GM23338 (cell line): Measurements from ENCODE around the gene DCAF10.

Experiments used
- EZH2phosphoT487 ChIP-seq: fragments of 200-600 bp; sonication (generic); IDR thresholded peaks from one replicate; pipeline ENCODE4 v1.8.1; 2018; ENCODE audit warnings: antibody characterized with exemption; ENCODE audit not compliant: unreplicated experiment
- REST ChIP-seq: IDR thresholded peaks from one replicate; pipeline ENCODE4 v1.6.1; 2018; ENCODE audit warnings: antibody characterized with exemption; ENCODE audit not compliant: unreplicated experiment
- ZNF331 ChIP-seq: fragments of 250-450 bp; sonication (Bioruptor Pico); IDR thresholded peaks from 2 replicates; pipeline ENCODE4 v1.5.0; 2020; ENCODE audit warnings: low read depth, mild to moderate bottlenecking, moderate library complexity
- TF ChIP-seq, protein P1 (sequence below), 2 experiments: fragments of 200-600 bp in 1 of 2; sonication (generic) in 1 of 2; conservative IDR thresholded peaks; 2 replicates each; pipeline versions ENCODE4 v1.5.1 to v1.6.1; 2016 to 2017; ENCODE audit warnings: antibody characterized with exemption in 2 of 2, low read depth in 2 of 2, mild to moderate bottlenecking in 2 of 2, moderate library complexity in 1 of 2

- TF ChIP-seq, protein P1, sequence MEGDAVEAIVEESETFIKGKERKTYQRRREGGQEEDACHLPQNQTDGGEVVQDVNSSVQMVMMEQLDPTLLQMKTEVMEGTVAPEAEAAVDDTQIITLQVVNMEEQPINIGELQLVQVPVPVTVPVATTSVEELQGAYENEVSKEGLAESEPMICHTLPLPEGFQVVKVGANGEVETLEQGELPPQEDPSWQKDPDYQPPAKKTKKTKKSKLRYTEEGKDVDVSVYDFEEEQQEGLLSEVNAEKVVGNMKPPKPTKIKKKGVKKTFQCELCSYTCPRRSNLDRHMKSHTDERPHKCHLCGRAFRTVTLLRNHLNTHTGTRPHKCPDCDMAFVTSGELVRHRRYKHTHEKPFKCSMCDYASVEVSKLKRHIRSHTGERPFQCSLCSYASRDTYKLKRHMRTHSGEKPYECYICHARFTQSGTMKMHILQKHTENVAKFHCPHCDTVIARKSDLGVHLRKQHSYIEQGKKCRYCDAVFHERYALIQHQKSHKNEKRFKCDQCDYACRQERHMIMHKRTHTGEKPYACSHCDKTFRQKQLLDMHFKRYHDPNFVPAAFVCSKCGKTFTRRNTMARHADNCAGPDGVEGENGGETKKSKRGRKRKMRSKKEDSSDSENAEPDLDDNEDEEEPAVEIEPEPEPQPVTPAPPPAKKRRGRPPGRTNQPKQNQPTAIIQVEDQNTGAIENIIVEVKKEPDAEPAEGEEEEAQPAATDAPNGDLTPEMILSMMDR (conservative IDR thresholded peaks at IDR 0.05; ENCODE audit: low read depth in 2 of 2), result no peak
- TF ChIP-seq ZNF331 (CRISPR knock-in tag) (no peak), REST (no peak), EZH2phosphoT487 (no peak)
Measured at GRCh38 chr9:37905776-37906175, 105.2 kb downstream of the DCAF10 start.
